Frontal cortex (tissue), 1 donor: ENCODE results near the gene EML1. TPM values are rescaled to one million over a fixed set of nuclear protein-coding genes. Genes with fewer than 3 reads are reported as not detected.

Experiments used
- small RNA-seq: library from RNA; depleted of rRNA; stranded (forward); fragments of <200 nt; gene quantifications from one replicate; pipeline ENCODE3, GENCODE V24; 2014
- total RNA-seq: library from RNA; depleted of rRNA; stranded (reverse); fragments of >200 nt; gene quantifications from one replicate; pipeline ENCODE4 v1.2.3, GENCODE V29; 2014

The EML1 gene
- total RNA-seq, 1 donor from 2014 or later: 116 TPM

Small RNA genes lying within 50 kb of the gene (small RNA-seq; reads per million reads assigned to genes)
- not detected for gene RNU1-47P

Other genes starting within 250 kb of the EML1 start
- gene CCDC85C, start 189.2 kb upstream of the EML1 start, total RNA-seq: 9.8 TPM
- 5.3 TPM for gene HHIPL1, start 148.3 kb upstream of the EML1 start, total RNA-seq
- 4.5 TPM for gene CYP46A1, start 109.1 kb upstream of the EML1 start, total RNA-seq